Cerebellar nuclear complex (tissue), 1 donor: ENCODE measurements around the gene ERC2.

Experiments
- DNase-seq, 2 experiments: peaks; one replicate each; lab custom pipeline; 2025; lab: John Stamatoyannopoulos, UW

ERC2 gene

GRCh38 chr3:55746808-55747413 lies 721.4 kb downstream of the ERC2 start:
- no peak for DNase-seq

GRCh38 chr3:55742832-55743136 lies 725.5 kb downstream of the ERC2 start:
- no peak for DNase-seq

DNA sequence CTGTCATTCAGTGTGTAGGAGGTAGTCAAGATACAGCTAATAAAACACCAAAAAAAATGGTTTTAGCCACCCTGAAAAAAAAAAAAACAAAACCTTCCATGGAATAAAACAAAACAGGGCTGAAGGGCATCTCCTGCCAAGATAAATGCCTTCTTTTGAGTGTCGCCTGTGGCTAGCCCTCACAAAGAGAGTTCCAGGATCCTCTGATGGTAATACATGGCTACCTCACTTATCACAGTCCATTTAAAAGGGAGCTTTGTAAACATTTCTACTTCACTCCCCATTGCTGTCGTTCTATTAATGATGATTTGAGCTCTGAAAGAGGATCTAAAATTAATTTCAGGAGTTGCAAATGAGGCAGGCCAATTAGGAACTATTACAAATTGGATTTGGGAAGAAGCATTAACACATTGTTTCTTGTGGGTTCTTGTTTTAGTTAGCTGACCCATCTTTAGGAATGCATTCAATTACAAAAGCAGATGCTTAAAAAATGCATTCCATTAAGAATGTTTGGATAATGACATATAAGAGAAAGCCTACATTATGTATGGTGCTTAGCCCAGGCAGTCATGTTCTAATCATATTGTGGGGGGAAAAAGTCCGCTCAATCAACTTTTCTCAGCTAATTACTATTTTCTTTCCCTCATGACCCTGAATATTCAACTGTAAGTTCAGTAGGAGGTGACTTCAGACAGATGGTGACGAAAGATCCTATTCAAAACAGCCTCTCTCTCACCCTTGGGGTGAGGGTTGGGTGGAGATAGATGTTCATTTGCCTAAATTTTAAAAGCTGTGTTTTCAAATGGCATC lies 726.0 kb downstream of the ERC2 start:
- DNase-seq: no peak

DNA sequence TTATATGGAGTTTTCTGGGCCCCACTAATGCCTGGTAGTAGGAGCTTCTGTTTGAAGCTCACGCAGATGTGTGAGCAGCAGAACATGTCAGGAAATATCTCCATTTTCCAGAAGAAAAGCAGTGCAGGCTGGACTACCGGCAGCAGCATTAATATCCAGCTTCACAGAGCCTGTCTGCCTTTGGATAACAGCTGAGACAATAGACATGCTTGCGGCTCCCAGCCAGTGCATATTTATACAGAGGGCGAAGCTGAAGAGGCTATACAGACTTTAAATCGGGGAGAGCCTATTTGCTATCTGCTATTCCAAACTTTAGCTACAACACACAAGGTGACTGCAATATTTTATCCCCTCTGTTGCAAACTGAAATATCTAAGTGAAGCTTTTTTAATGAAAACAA lies 731.1 kb downstream of the ERC2 start:
- no peak for DNase-seq

- no peak for DNase-seq
Observed at GRCh38 chr3:55735976-55736375, 732.3 kb downstream of the ERC2 start.

DNA sequence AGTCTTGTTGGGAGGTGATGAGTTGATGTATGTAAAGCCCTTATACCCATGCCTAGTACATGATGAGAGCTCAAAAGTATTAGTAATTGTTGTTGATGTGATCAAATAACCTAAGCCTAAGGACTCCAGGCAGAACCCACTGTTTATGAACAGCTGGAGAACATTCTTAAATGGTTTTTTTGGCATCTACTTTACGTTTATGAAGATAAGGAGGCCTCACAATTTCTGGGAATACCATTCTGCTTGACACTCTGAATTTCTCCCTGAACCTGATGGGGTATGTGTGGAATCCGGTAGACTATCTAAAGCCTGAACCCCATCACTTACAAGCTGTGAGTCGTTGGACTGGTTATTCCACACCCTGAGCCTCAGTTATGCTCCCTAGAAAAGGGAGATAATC lies 736.5 kb downstream of the ERC2 start:
- DNase-seq: no peak

DNA sequence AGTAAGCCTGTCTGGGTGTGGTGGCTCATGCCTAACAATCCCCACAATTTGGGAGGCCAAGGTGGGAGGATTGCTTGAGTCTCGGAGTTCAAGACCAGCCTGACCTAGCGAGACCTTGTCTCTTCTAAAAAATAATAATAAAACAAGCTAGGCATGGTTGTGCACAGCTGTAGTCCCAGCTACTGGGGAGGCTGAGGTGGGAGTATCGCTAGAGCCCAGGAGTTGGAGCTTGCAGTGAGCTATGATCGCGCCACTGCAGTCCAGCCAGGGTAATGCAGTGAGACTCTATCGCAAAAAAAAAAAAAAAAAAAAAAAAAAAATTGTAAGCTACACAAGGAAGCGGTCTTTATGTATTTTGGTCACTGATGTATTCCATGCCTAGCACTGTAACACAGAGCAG lies 738.7 kb downstream of the ERC2 start:
- DNase-seq: no peak

DNA sequence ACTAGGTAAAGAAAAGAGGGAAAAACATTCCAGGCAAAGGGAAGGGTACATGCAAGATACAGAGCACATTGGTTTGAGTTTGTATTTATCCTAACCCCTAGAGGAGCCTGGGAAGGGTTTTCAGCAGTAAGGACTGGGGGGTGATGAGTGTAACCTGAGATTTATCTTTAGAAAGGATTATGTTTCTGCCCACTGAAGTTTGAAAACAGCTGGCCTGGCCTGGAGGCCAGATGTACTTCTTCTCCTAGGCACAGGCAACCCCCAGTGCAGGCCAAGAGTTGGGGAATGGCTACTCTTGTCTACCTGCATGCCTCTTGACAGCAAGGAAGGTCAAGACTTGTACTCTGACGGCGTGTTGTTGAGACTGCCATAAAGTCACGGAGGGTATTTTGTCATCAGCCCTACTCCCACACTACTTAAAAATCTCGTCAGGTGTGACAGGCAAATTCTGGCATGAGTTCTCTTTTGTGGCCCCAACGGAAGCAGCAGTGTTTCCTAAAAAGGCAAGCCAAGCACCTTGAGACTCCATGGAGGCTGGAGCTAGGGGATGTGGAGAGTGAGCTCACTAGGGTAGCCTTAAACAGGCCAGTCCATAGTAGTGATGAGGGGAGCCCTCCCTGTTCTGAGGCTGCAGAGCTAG lies 739.7 kb downstream of the ERC2 start:
- DNase-seq: no peak

- no peak for DNase-seq
Observed at GRCh38 chr3:55726501-55726775, 741.8 kb downstream of the ERC2 start.

DNA sequence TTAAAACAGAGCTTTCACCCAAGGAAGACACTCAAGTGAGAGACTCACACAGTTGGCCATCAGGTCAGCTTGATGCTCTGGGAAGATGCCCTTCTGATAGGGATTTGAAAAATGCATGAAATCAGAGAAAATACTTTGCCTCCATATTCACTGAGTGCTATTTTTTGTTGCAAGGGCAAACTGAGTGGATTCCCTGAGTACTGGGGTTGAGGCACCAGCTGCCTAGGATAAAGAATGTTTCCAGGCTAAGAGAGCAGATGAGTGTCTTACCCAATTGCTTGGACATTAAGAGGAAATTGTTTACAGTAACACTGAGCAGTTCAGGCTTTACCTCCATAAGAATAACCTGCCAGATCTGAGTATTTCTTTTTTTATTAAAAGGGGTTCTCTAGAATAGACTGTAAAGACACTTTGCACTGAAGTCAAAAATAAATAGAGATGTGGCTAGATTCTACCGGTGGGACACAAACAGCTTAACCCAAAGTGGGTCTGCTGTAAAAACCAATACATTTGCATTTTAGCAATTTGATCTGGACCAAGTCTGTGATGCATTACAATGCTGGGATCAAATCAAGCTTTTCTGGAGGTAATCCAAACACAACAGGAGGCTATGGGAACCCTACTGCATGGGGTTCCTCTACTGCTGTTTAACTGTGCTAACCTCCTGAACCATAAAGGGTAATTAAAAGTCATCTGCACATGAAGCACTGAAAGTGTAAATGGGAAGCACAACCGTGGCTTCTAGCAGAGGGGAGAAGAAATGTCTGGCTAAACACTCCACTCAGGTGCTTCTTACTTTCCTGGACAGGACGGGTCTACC lies 742.4 kb downstream of the ERC2 start:
- DNase-seq: no peak

DNA sequence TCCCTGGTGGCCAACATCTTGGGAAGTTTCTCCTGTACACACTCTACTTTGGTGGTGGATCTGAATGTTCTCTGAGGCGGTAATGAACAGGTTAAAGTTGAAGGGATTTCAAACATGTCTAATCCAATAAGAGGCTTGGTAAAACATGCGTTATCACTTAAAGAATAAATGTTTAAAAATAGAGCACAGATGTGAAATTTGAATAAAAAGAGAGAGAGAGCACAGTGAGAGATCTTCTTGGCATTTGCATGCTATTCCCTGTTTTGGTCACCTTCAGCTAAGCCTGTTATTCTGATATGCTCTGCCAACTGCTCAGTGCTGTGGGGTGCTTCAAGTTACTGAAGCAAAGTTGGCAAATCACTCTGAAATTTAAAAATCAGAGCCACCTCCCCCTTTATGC lies 743.4 kb downstream of the ERC2 start:
- no peak for DNase-seq

- no peak for DNase-seq
Observed at GRCh38 chr3:55724407-55724784, 743.9 kb downstream of the ERC2 start.

- DNase-seq: no peak
Observed at GRCh38 chr3:55723653-55724406, 744.4 kb downstream of the ERC2 start.

DNA sequence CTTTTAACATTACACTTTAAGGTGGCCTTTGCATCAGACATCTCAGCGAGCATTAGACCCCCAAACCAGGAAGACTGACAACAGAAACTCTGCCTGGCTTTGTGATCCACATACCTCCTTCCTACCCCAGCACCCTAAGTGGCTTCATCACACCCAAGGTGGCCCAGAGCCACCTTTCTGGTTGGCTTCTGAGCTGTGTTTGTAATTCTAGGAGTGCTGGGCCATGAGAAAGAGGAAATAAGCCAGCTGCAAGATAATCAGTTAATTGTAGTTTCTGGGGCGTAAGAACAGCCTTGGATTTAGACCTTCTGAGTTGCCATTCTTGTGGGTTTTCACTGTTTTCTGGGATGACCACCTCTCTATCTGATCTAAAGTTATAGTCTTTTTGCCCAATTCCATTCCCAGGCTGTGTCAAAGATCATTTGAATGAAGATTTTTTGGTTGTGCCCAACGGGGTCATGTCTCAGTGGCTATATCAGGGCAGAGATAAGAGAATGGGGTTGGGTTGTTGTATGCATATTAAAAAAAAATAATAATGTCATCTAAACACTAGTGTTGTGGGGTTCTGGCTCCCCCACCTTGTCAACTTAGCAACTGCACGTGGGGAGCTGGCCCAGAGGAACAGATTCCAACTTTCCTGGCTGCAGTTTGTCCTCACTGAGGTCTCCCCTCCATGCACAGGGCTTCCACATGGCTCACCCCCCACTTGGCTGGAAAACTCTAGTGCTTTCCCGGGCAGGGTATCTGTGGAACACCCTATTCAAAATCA lies 746.4 kb downstream of the ERC2 start:
- no peak for DNase-seq

DNA sequence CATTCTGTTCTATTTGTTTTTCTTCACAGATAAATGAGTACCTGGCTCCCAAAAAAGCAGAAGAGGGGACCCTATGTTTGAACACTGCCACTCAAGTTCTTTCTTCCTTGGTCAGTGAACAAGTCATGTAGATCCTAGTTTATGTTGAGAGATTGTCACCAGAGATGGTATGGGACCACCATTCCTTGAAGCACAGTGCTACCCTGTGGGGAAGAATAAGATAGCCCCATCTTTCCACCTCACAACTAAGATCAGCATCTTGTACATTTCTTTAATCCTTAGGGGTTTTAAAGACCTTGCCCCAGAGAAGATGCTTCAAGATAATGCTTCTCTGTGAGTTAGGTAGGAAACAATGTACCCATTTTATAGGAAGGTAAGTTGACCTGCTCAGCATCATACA lies 747.7 kb downstream of the ERC2 start:
- no peak for DNase-seq

GRCh38 chr3:55719508-55719907 lies 748.8 kb downstream of the ERC2 start:
- DNase-seq: no peak

DNA sequence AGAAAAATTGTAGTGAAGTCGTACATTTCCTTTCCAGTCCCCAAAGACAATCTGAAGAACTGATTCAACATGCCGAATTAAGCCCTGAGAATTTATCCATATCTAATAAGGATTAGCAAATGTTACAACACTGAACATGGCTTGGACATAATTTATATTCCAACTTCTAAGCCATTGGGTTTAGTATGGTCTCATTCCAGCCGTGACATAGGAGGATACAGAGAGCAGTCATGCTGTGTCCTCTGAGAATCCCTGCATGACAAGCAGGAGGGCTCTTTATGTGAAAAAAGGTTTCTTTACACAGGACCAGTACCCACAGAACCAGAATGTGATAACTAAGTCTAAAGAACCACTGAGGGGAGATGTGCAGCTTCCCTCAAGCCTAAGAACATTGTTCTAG lies 749.3 kb downstream of the ERC2 start:
- no peak for DNase-seq

DNA sequence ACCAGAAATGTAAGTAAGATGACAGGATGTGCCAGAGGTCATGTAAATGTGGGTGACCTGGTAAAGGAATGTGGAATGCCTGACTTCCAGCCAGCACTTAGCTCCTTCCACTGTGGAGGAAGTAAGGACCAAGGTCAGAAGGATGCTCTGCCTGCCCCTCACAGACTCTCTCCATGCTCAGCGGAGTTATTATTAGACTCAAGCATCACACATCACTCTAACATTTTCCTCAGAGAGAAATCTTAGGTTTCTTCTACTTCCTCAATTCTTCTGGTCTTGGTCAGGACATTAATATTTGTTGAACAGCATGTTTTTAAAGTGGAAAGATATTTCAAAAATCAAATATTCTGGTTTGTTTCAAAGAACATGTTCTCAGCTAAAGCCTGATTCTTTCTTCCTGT lies 749.7 kb downstream of the ERC2 start:
- DNase-seq: no peak

GRCh38 chr3:55718074-55718473 lies 750.2 kb downstream of the ERC2 start:
- DNase-seq: no peak

DNA sequence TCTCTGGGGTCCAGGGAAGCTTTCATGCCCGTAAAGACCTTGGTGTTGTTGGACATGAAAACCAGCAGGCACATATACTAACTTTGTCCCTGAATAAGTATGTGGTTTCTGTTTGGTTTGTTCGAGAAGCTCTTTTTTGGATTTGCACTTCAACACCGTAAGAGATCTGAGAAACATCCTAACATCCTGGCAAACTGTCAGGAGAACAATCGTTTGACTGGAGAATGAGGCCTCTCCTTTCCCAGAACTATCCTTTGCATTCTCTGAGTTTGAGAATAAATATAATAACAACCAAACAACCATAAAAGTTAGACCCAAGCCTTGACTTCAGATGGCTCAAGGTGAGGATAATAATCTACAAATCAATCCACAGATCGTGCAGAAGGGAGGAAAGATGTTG lies 750.8 kb downstream of the ERC2 start:
- DNase-seq: no peak

- DNase-seq: no peak
Observed at GRCh38 chr3:55716611-55717225, 751.5 kb downstream of the ERC2 start.
